Duodenal mucosa (tissue), 2 donors: ENCODE measurements around the gene TECPR2.
A peak's percentile ranks its signal among the peaks of the same experiment; 100 is the strongest.

Experiments used
- H3K27ac ChIP-seq: one replicate; pipeline ENCODE4 v1.7.0; 2013; ENCODE audit warnings: low read depth, low read length
- H3K27me3 ChIP-seq, 2 donors: one replicate each; pipeline ENCODE4 v1.7.0; 2013; ENCODE audit warnings: low read length in 2 of 2, control low read depth in 1 of 2; ENCODE audit not compliant: insufficient read depth in 2 of 2, control insufficient read depth in 1 of 2
- H3K36me3 ChIP-seq, 2 donors: one replicate each; pipeline ENCODE4 v1.7.0; 2013; ENCODE audit warnings: low read length in 2 of 2, control low read depth in 1 of 2; ENCODE audit not compliant: insufficient read depth in 2 of 2, control insufficient read depth in 1 of 2
- H3K4me1 ChIP-seq, 2 donors: one replicate each; pipeline ENCODE4 v1.7.0; 2013; ENCODE audit warnings: low read length in 2 of 2, control low read depth in 1 of 2; ENCODE audit not compliant: insufficient read depth in 2 of 2, control insufficient read depth in 1 of 2
- H3K4me3 ChIP-seq, 2 donors: one replicate each; pipeline ENCODE4 v1.7.0; 2013; ENCODE audit warnings: low read length in 2 of 2, low read depth in 1 of 2
- H3K9ac ChIP-seq, 2 donors: one replicate each; pipeline ENCODE4 v1.7.0; 2013; ENCODE audit warnings: low read length in 2 of 2, low read depth in 1 of 2
- H3K9me3 ChIP-seq, 2 donors: one replicate each; pipeline ENCODE4 v1.7.0; 2013; ENCODE audit warnings: low read length in 2 of 2, control low read depth in 1 of 2; ENCODE audit not compliant: control insufficient read depth in 1 of 2

The TECPR2 gene

GRCh38 chr14:102473559-102473958, 110.8 kb downstream of the TECPR2 start:
- H3K27me3 ChIP-seq: no peaks in the 10 kb centered on the region
- H3K4me1 ChIP-seq: peaks cover 20 to 25% of the 10 kb centered on the region in 2 donors
- peaks cover 2 to 5% of the 10 kb centered on the region in 2 donors for H3K36me3 ChIP-seq
- H3K9ac ChIP-seq: no peak overlapping the region
- no peaks in the 10 kb centered on the region for H3K9me3 ChIP-seq
- no peak overlapping the region for H3K4me3 ChIP-seq
- H3K27ac ChIP-seq: no peak overlapping the region

GRCh38 chr14:102474934-102475333, 112.2 kb downstream of the TECPR2 start:
- no peak overlapping the region for H3K27ac ChIP-seq
- no peak overlapping the region for H3K4me3 ChIP-seq
- peak overlapping the region in 1 of 2 donors; percentile 6 for H3K9ac ChIP-seq

GRCh38 chr14:102479107-102479506, 116.4 kb downstream of the TECPR2 start:
- Histone ChIP-seq H3K27me3 (no peaks in the 10 kb centered on the region), H3K4me1 (peaks cover 20 to 22% of the 10 kb centered on the region in 2 donors), H3K27ac (no peak overlapping the region), H3K4me3 (peak overlapping the region in 1 of 2 donors; percentile 46), H3K9me3 (no peaks in the 10 kb centered on the region), H3K9ac (peak overlapping the region in 1 of 2 donors; percentile 0), H3K36me3 (peaks cover 0 to 5% of the 10 kb centered on the region in 2 donors)

More at GRCh38 chr14:102474934-102475333, 112.2 kb downstream of the TECPR2 start:
- peaks cover 0 to 5% of the 10 kb centered on the region in 2 donors for H3K36me3 ChIP-seq
- no peaks in the 10 kb centered on the region for H3K27me3 ChIP-seq
- H3K4me1 ChIP-seq: peaks cover 30 to 35% of the 10 kb centered on the region in 2 donors
- H3K9me3 ChIP-seq: no peaks in the 10 kb centered on the region

- H3K36me3 ChIP-seq: peaks cover 0 to 5% of the 10 kb centered on the region in 2 donors
- H3K4me1 ChIP-seq: peaks cover 19 to 20% of the 10 kb centered on the region in 2 donors
- H3K9ac ChIP-seq: peak overlapping the region; percentile 0 to 10
- peak overlapping the region; percentile 46 to 52 for H3K4me3 ChIP-seq
- no peaks in the 10 kb centered on the region for H3K9me3 ChIP-seq
- H3K27me3 ChIP-seq: no peaks in the 10 kb centered on the region
- H3K27ac ChIP-seq: peak overlapping the region; percentile 46
These were observed 117.0 kb downstream of the TECPR2 start for GRCh38 chr14:102479777-102480176.

GRCh38 chr14:102481371-102481770, 118.6 kb downstream of the TECPR2 start:
- Histone ChIP-seq H3K4me3 (no peak overlapping the region), H3K9ac (no peak overlapping the region), H3K27me3 (no peaks in the 10 kb centered on the region), H3K36me3 (no peaks in the 10 kb centered on the region), H3K4me1 (peaks cover 14% of the 10 kb centered on the region in 2 donors), H3K9me3 (no peaks in the 10 kb centered on the region), H3K27ac (no peak overlapping the region)

- Histone ChIP-seq H3K27me3 (no peaks in the 10 kb centered on the region), H3K4me1 (peaks cover 14% of the 10 kb centered on the region in 2 donors), H3K4me3 (no peak overlapping the region), H3K9ac (no peak overlapping the region), H3K27ac (no peak overlapping the region), H3K9me3 (no peaks in the 10 kb centered on the region), H3K36me3 (no peaks in the 10 kb centered on the region)
These were observed 119.1 kb downstream of the TECPR2 start for GRCh38 chr14:102481791-102482238.

- no peak overlapping the region for H3K27ac ChIP-seq
- peaks cover 10 to 11% of the 10 kb centered on the region in 2 donors for H3K4me1 ChIP-seq
- H3K36me3 ChIP-seq: no peaks in the 10 kb centered on the region
- no peak overlapping the region for H3K9ac ChIP-seq
- H3K4me3 ChIP-seq: no peak overlapping the region
- H3K27me3 ChIP-seq: no peaks in the 10 kb centered on the region
- H3K9me3 ChIP-seq: no peaks in the 10 kb centered on the region
These were observed 121.6 kb downstream of the TECPR2 start for GRCh38 chr14:102484316-102484715.

GRCh38 chr14:102485693-102486512, 123.2 kb downstream of the TECPR2 start:
- no peak overlapping the region for H3K9ac ChIP-seq
- H3K4me3 ChIP-seq: no peak overlapping the region
- H3K9me3 ChIP-seq: no peaks in the 10 kb centered on the region
- H3K27ac ChIP-seq: no peak overlapping the region
- H3K4me1 ChIP-seq: peaks cover 3 to 4% of the 10 kb centered on the region in 2 donors
- H3K27me3 ChIP-seq: no peaks in the 10 kb centered on the region
- H3K36me3 ChIP-seq: no peaks in the 10 kb centered on the region

- H3K9ac ChIP-seq: no peak overlapping the region
- H3K4me3 ChIP-seq: no peak overlapping the region
- H3K27me3 ChIP-seq: no peaks in the 10 kb centered on the region
- H3K27ac ChIP-seq: no peak overlapping the region
- no peaks in the 10 kb centered on the region for H3K9me3 ChIP-seq
- H3K36me3 ChIP-seq: no peaks in the 10 kb centered on the region
- peaks cover 0 to 3% of the 10 kb centered on the region in 2 donors for H3K4me1 ChIP-seq
These were observed 123.9 kb downstream of the TECPR2 start for GRCh38 chr14:102486513-102487203.

GRCh38 chr14:102487204-102487577, 124.5 kb downstream of the TECPR2 start:
- Histone ChIP-seq H3K4me3 (no peak overlapping the region), H3K27ac (no peak overlapping the region), H3K27me3 (no peaks in the 10 kb centered on the region), H3K9ac (no peak overlapping the region), H3K9me3 (no peaks in the 10 kb centered on the region), H3K4me1 (no peaks in the 10 kb centered on the region), H3K36me3 (peaks cover 0 to 3% of the 10 kb centered on the region in 2 donors)
